Lung (tissue), 12 donors: Measurements from ENCODE around the gene ZNF660. TPM values are rescaled to one million over a fixed set of nuclear protein-coding genes. Genes with fewer than 3 reads are reported as not detected.

Experiments
- ATAC-seq: fragments of 200-7000 bp; cut with Tn5 transposase; one replicate; pipeline ENCODE4 v1.9.1; 2020; ENCODE audit warnings: moderate number of reproducible peaks; ENCODE audit not compliant: insufficient read depth, low FRiP score
- DNase-seq, 3 donors: peaks; one replicate each; pipeline ENCODE4 v3.0.0-alpha.2; 2013 to 2017
- H3K27ac ChIP-seq, 2 donors: one replicate each; pipeline ENCODE4 v1.5.1; 2013; ENCODE audit warnings: mild to moderate bottlenecking in 2 of 2, moderate library complexity in 2 of 2, control low read depth in 1 of 2, inconsistent platforms in 1 of 2, low read depth in 1 of 2, low read length in 1 of 2
- H3K27me3 ChIP-seq, 3 donors: one replicate each; pipeline ENCODE4 v1.5.1; 2013; ENCODE audit warnings: low read length in 2 of 3; ENCODE audit not compliant: control insufficient read depth in 3 of 3, insufficient read depth in 3 of 3
- H3K36me3 ChIP-seq, 4 donors: one replicate each; pipeline ENCODE4 v1.5.1; 2013; ENCODE audit warnings: low read length in 4 of 4, mild to moderate bottlenecking in 1 of 4, moderate library complexity in 1 of 4; ENCODE audit not compliant: control insufficient read depth in 4 of 4, insufficient read depth in 4 of 4
- H3K4me1 ChIP-seq, 5 donors: one replicate each; pipeline ENCODE4 v1.5.1; 2013; ENCODE audit warnings: low read length in 5 of 5, mild to moderate bottlenecking in 2 of 5, moderate library complexity in 1 of 5; ENCODE audit not compliant: control insufficient read depth in 5 of 5, insufficient read depth in 5 of 5
- H3K4me3 ChIP-seq: one replicate; pipeline ENCODE4 v1.5.1; 2013; ENCODE audit warnings: mild to moderate bottlenecking, control low read depth, moderate library complexity
- H3K9ac ChIP-seq, 2 donors: one replicate each; pipeline ENCODE4 v1.5.1; 2013; ENCODE audit warnings: low read length in 2 of 2, control low read depth in 1 of 2; ENCODE audit not compliant: insufficient read depth in 1 of 2
- H3K9me3 ChIP-seq, 4 donors: one replicate each; pipeline ENCODE4 v1.5.1; 2013; ENCODE audit warnings: low read length in 3 of 4, mild to moderate bottlenecking in 1 of 4, moderate library complexity in 1 of 4; ENCODE audit not compliant: control insufficient read depth in 4 of 4, insufficient read depth in 3 of 4
- CTCF ChIP-seq: IDR thresholded peaks from 2 replicates; pipeline ENCODE4 v1.5.1; 2012; ENCODE audit warnings: mild to moderate bottlenecking; ENCODE audit errors: control extremely low read depth, extremely low read depth
- WGBS, 2 donors: extraction: QIAGEN DNeasy Blood & Tissue Kit; methylation state at CpG; one replicate each; pipeline ENCODE4 v1.1.7; 2013; 5-methylcytosine and 5-hydroxymethylcytosine counted together
- polyA plus RNA-seq, 2 donors: library from polyadenylated mRNA; stranded (reverse); fragments of 200-250 nt; gene quantifications; one replicate each; pipeline ENCODE4 v1.2.1, GENCODE V29; 2013
- total RNA-seq, 2 donors: library from RNA; depleted of rRNA in 1 of 2; stranded (reverse); fragments of >200 nt in 1 of 2; gene quantifications; one replicate each; pipeline ENCODE4 v1.2.1, GENCODE V29; 2014 to 2021
- donor health status: control.
- donor health status: control.
- donor health status: Bipolar disorder and iron deficiency.
- donor health status: healthy.
- donor health status: DM: yes; HTN: yes; CAD: no.

The ZNF660 gene
- total and polyA plus RNA-seq, 4 donors: 0.64 to 8.7 (median 2.4) TPM

GRCh38 chr3:44642337-44642736, 57.6 kb downstream of the ZNF660 start:
- TF ChIP-seq CTCF: no peak
- H3K36me3 ChIP-seq: peaks cover 13 to 60% (median 42%) of the 10 kb centered on the region in 4 donors

DNA sequence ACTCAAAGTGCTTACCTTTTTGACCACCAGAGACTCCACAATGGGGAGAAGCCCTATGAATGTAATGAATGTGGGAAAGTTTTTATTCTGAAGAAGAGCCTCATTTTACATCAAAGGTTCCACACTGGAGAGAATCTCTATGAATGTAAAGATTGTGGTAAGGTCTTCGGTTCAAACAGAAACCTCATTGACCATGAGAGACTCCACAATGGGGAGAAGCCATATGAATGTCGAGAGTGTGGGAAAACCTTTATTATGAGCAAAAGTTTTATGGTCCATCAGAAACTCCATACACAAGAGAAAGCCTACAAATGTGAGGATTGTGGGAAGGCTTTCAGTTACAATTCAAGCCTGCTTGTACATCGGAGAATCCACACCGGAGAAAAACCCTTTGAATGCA, 58.3 kb downstream of the ZNF660 start:
- WGBS, 2 donors: 97 to 98% methylated on average over 4 of the region's 4 CpGs
- DNase-seq (no peak), ATAC-seq (no peak)
- Histone ChIP-seq H3K9ac (no peak overlapping the region), H3K9me3 (peaks cover 11 to 38% (median 21%) of the 10 kb centered on the region in 4 donors), H3K4me3 (no peak overlapping the region), H3K4me1 (peaks cover 0 to 2% (median 0%) of the 10 kb centered on the region in 5 donors), H3K27me3 (no peaks in the 10 kb centered on the region), H3K27ac (no peak overlapping the region), H3K36me3 (peaks cover 13 to 57% (median 42%) of the 10 kb centered on the region in 4 donors)
- no peak for TF ChIP-seq CTCF

More at GRCh38 chr3:44642337-44642736, 57.6 kb downstream of the ZNF660 start:
- Histone ChIP-seq H3K27me3 (no peaks in the 10 kb centered on the region), H3K9ac (no peak overlapping the region), H3K4me1 (no peaks in the 10 kb centered on the region), H3K4me3 (no peak overlapping the region), H3K9me3 (peaks cover 11 to 38% (median 21%) of the 10 kb centered on the region in 4 donors), H3K27ac (no peak overlapping the region)
- WGBS, 2 donors: 96 to 98% methylated on average over 4 of the region's 4 CpGs
- ATAC-seq (no peak), DNase-seq (no peak)

DNA sequence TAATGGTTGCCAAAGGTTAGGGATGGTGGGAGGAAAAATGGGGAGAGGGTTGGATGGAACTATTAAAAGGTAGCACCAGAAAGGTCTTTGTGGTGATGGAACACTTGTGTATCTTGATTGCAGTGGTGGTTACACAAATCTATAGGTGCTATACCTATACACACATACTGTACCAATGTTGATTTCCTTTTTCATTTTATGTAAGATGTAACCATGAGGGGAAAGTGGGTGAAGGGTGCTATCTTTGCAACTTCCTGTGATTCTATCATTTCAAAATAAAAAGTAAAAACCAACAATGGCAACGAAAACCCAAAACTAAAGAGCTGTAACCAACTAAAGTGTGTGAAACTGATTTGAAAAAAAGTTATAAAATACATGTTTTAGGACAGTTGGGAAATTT, 63.0 kb downstream of the ZNF660 start:
- Histone ChIP-seq H3K4me1 (peaks cover 0 to 12% (median 0%) of the 10 kb centered on the region in 5 donors), H3K4me3 (no peak overlapping the region), H3K36me3 (peaks cover 9 to 23% (median 15%) of the 10 kb centered on the region in 4 donors), H3K9ac (no peak overlapping the region), H3K9me3 (peaks cover 2 to 11% (median 8%) of the 10 kb centered on the region in 4 donors), H3K27me3 (no peaks in the 10 kb centered on the region), H3K27ac (no peak overlapping the region)
- WGBS, 2 donors: 84 to 87% methylated on average over 1 of the region's 1 CpG
- no peak for TF ChIP-seq CTCF
- ATAC-seq (no peak), DNase-seq (no peak)
